ENCODE measurements around the gene SSBP3. TPM values are rescaled to one million over a fixed set of nuclear protein-coding genes. Genes with fewer than 3 reads are reported as not detected.

Gene SSBP3
- total and polyA plus RNA-seq, 2 experiments from 2014 or later, result 47.4 to 68.6 TPM

GRCh38 chr1:54404263-54404662, 1.9 kb downstream of the SSBP3 start (continued):
- TF ChIP-seq EZH2 (IDR thresholded peaks at IDR 0.05; ENCODE audit: low read depth, unreplicated experiment) (no peak), CREB1 (CRISPR knock-in tag; IDR thresholded peaks at IDR 0.05; ENCODE audit: low read depth) (no peak), ZNF114 (CRISPR knock-in tag; IDR thresholded peaks at IDR 0.05) (no peak)

DNA sequence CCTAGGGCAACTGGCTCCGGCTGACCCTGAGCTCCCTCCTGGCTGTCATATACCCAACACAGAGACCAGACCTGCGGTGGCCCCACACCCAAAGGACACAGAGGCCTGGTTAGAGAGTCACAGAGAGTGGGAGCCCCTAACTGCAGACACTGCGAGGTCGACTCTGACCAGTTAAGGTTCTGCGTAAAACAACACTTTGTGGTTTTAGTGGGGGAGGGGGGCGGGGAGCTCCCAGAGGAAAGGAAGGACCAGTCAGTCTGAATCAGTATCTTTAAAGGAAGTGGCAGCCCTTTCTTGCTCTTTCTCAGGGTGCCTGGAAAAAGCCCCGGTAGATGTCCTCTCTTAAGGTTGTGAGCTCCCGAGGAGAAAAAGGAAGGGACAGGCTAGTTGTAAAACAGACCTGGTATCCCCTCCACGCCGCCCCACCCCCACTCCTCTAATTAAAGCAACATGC, 2.4 kb downstream of the SSBP3 start:
- H2AFZ ChIP-seq, result no peak overlapping the region
- Mint-ChIP-seq H3K4me3 (peak overlapping the region; percentile 78), H3K9me3 (no peaks in the 10 kb centered on the region), H3K4me1 (peaks cover 61% of the 10 kb centered on the region), H3K36me3 (ENCODE audit: low read depth) (peaks cover 60% of the 10 kb centered on the region), H3K27ac (peak overlapping the region; percentile 59; the same call in 1 of the 2 replicates), H3K27me3 (ENCODE audit: insufficient read depth, low read depth, poor library complexity) (peaks cover 19% of the 10 kb centered on the region)
- peaks cover 35% of the 10 kb centered on the region for H3K36me3 ChIP-seq (ENCODE audit: insufficient read depth)
- H3F3A ChIP-seq (replicated peaks; ENCODE audit: low read depth), result no peaks in the 10 kb centered on the region; the same call in none of the 2 replicates
- ATAC-seq (no peak), DNase-seq (ENCODE audit: low spot score) (peak; percentile 22)
- H3K79me2 ChIP-seq (replicated peaks; ENCODE audit: insufficient read depth), result peaks cover 67% of the 10 kb centered on the region
- no peaks in the 10 kb centered on the region for H3K27me3 ChIP-seq (ENCODE audit: insufficient read depth)
- H3K27ac ChIP-seq (ENCODE audit: low read depth), result no peak overlapping the region
- H3K9me2 ChIP-seq (ENCODE audit: insufficient read depth), result no peaks in the 10 kb centered on the region
- peaks cover 56% of the 10 kb centered on the region for H4K20me1 ChIP-seq (replicated peaks; ENCODE audit: insufficient read depth)
- peak overlapping the region; percentile 96 for H3K4me2 ChIP-seq
- peak overlapping the region; percentile 98 for H3K4me3 ChIP-seq
- TF ChIP-seq ZNF331 (CRISPR knock-in tag; IDR thresholded peaks at IDR 0.05; ENCODE audit: low read depth), result no peak
- no peak for TF ChIP-seq ZNF114 (CRISPR knock-in tag; IDR thresholded peaks at IDR 0.05)
- no peak for TF ChIP-seq ZNF462 (CRISPR knock-in tag; IDR thresholded peaks at IDR 0.05)
- TF ChIP-seq STAT1 (IDR thresholded peaks at IDR 0.05; ENCODE audit: unreplicated experiment), result no peak
- no peak for TF ChIP-seq JUNB (IDR thresholded peaks at IDR 0.05; ENCODE audit: unreplicated experiment)
- TF ChIP-seq NANOG (IDR thresholded peaks at IDR 0.05; ENCODE audit: borderline replicate concordance), result no peak
- TF ChIP-seq, protein P1, sequence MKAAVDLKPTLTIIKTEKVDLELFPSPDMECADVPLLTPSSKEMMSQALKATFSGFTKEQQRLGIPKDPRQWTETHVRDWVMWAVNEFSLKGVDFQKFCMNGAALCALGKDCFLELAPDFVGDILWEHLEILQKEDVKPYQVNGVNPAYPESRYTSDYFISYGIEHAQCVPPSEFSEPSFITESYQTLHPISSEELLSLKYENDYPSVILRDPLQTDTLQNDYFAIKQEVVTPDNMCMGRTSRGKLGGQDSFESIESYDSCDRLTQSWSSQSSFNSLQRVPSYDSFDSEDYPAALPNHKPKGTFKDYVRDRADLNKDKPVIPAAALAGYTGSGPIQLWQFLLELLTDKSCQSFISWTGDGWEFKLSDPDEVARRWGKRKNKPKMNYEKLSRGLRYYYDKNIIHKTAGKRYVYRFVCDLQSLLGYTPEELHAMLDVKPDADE (IDR thresholded peaks at IDR 0.05), result no peak
- TF ChIP-seq, protein P2, sequence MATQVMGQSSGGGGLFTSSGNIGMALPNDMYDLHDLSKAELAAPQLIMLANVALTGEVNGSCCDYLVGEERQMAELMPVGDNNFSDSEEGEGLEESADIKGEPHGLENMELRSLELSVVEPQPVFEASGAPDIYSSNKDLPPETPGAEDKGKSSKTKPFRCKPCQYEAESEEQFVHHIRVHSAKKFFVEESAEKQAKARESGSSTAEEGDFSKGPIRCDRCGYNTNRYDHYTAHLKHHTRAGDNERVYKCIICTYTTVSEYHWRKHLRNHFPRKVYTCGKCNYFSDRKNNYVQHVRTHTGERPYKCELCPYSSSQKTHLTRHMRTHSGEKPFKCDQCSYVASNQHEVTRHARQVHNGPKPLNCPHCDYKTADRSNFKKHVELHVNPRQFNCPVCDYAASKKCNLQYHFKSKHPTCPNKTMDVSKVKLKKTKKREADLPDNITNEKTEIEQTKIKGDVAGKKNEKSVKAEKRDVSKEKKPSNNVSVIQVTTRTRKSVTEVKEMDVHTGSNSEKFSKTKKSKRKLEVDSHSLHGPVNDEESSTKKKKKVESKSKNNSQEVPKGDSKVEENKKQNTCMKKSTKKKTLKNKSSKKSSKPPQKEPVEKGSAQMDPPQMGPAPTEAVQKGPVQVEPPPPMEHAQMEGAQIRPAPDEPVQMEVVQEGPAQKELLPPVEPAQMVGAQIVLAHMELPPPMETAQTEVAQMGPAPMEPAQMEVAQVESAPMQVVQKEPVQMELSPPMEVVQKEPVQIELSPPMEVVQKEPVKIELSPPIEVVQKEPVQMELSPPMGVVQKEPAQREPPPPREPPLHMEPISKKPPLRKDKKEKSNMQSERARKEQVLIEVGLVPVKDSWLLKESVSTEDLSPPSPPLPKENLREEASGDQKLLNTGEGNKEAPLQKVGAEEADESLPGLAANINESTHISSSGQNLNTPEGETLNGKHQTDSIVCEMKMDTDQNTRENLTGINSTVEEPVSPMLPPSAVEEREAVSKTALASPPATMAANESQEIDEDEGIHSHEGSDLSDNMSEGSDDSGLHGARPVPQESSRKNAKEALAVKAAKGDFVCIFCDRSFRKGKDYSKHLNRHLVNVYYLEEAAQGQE (IDR thresholded peaks at IDR 0.05; ENCODE audit: unreplicated experiment), result no peak
- TF ChIP-seq EZH2phosphoT487 (IDR thresholded peaks at IDR 0.05; ENCODE audit: unreplicated experiment), result no peak
- TF ChIP-seq POLR2AphosphoS5 (IDR thresholded peaks at IDR 0.05; ENCODE audit: low read depth), result no peak
- TF ChIP-seq CREB1 (CRISPR knock-in tag; IDR thresholded peaks at IDR 0.05; ENCODE audit: low read depth), result no peak
- TF ChIP-seq, protein P3, sequence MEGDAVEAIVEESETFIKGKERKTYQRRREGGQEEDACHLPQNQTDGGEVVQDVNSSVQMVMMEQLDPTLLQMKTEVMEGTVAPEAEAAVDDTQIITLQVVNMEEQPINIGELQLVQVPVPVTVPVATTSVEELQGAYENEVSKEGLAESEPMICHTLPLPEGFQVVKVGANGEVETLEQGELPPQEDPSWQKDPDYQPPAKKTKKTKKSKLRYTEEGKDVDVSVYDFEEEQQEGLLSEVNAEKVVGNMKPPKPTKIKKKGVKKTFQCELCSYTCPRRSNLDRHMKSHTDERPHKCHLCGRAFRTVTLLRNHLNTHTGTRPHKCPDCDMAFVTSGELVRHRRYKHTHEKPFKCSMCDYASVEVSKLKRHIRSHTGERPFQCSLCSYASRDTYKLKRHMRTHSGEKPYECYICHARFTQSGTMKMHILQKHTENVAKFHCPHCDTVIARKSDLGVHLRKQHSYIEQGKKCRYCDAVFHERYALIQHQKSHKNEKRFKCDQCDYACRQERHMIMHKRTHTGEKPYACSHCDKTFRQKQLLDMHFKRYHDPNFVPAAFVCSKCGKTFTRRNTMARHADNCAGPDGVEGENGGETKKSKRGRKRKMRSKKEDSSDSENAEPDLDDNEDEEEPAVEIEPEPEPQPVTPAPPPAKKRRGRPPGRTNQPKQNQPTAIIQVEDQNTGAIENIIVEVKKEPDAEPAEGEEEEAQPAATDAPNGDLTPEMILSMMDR (conservative IDR thresholded peaks at IDR 0.05; ENCODE audit: low read depth in 2 of 2), result no peak
- no peak for TF ChIP-seq EZH2 (IDR thresholded peaks at IDR 0.05; ENCODE audit: low read depth, unreplicated experiment)
- H3K4me1 ChIP-seq (ENCODE audit: insufficient read depth), result peaks cover 37% of the 10 kb centered on the region
